Smooth muscle cell (in vitro differentiated cells): Measurements from ENCODE around the gene ZHX3. TPM values are rescaled to one million over a fixed set of nuclear protein-coding genes. Genes with fewer than 3 reads are reported as not detected.

Source experiments
- DNase-seq: peaks from one replicate; lab custom pipeline; 2025; ENCODE audit not compliant: unreplicated experiment; lab: John Stamatoyannopoulos, UW
- H2AFZ ChIP-seq: fragments of 200-600 bp; sonication (generic); 2 replicates; pipeline ENCODE4 v1.6.0; 2016; ENCODE audit warnings: antibody characterized with exemption, low read depth, mild to moderate bottlenecking
- H3F3A ChIP-seq: fragments of 200-600 bp; sonication (generic); 2 replicates; pipeline ENCODE4 v1.6.0; 2017; ENCODE audit warnings: antibody characterized with exemption, low read depth
- H3K27ac ChIP-seq: fragments of 200-600 bp; sonication (generic); 2 replicates; pipeline ENCODE4 v1.5.1; 2016; ENCODE audit warnings: low read depth, mild to moderate bottlenecking
- H3K27me3 ChIP-seq: fragments of 200-600 bp; sonication (generic); 2 replicates; pipeline ENCODE4 v1.6.1; 2016; ENCODE audit warnings: low read depth, mild to moderate bottlenecking
- H3K36me3 ChIP-seq: fragments of 200-600 bp; sonication (generic); 2 replicates; pipeline ENCODE4 v1.5.1; 2016; ENCODE audit warnings: low read depth
- H3K4me1 ChIP-seq: fragments of 200-600 bp; sonication (generic); 2 replicates; pipeline ENCODE4 v1.5.1; 2016; ENCODE audit warnings: low read depth
- H3K4me2 ChIP-seq: fragments of 200-600 bp; sonication (generic); 2 replicates; pipeline ENCODE4 v1.6.0; 2016; ENCODE audit warnings: mild to moderate bottlenecking
- H3K4me3 ChIP-seq: fragments of 200-600 bp; sonication (generic); 2 replicates; pipeline ENCODE4 v1.5.1; 2016; ENCODE audit warnings: mild to moderate bottlenecking
- H3K79me2 ChIP-seq: fragments of 200-600 bp; sonication (generic); 2 replicates; pipeline ENCODE4 v1.6.0; 2016; ENCODE audit warnings: low read depth, mild to moderate bottlenecking
- H3K9ac ChIP-seq: fragments of 200-600 bp; sonication (generic); 2 replicates; pipeline ENCODE4 v1.6.0; 2016; ENCODE audit warnings: low read depth
- H3K9me3 ChIP-seq: fragments of 200-600 bp; sonication (generic); replicated peaks from 2 replicates; pipeline ENCODE4 v1.5.1; 2016; ENCODE audit warnings: low read depth
- H4K20me1 ChIP-seq: fragments of 200-600 bp; sonication (generic); 2 replicates; pipeline ENCODE4 v1.6.0; 2016; ENCODE audit warnings: low read depth
- CTCF ChIP-seq: fragments of 200-600 bp; sonication (generic); IDR thresholded peaks from 2 replicates; pipeline ENCODE4 v1.5.1; 2017; ENCODE audit warnings: borderline replicate concordance, mild to moderate bottlenecking, antibody characterized with exemption; ENCODE audit not compliant: insufficient read depth, poor library complexity, severe bottlenecking
- WGBS: methylation state at CpG from one replicate; pipeline ENCODE4 v1.1.7; 2016; ENCODE audit warnings: low lambda C conversion rate; 5-methylcytosine and 5-hydroxymethylcytosine counted together
- polyA plus RNA-seq: library from polyadenylated mRNA; unstranded; fragments of >200 nt; fragmentation: Nextera tagmentation; extraction: Ambion mirVana; gene quantifications from 2 replicates; pipeline ENCODE4 v1.2.1, GENCODE V29; 2016
- total RNA-seq: library from RNA; depleted of rRNA; stranded (reverse); fragments of >200 nt; gene quantifications from 2 replicates; pipeline ENCODE4 v1.2.3, GENCODE V29; 2014

The ZHX3 gene
- total and polyA plus RNA-seq, 2 experiments from 2014 or later: 10.1 to 17.1 TPM

- whole genome bisulfite sequencing: 80% methylated on average over 1 of the region's 1 CpG
- Histone ChIP-seq H3K27ac (no peak overlapping the region), H3K9ac (no peak overlapping the region), H4K20me1 (no peaks in the 10 kb centered on the region), H2AFZ (no peak overlapping the region), H3K4me3 (no peak overlapping the region), H3K9me3 (no peaks in the 10 kb centered on the region), H3K27me3 (no peaks in the 10 kb centered on the region), H3K36me3 (no peaks in the 10 kb centered on the region), H3F3A (no peaks in the 10 kb centered on the region), H3K79me2 (no peaks in the 10 kb centered on the region), H3K4me2 (no peak overlapping the region), H3K4me1 (peaks cover 15% of the 10 kb centered on the region)
- DNase-seq: no peak
- TF ChIP-seq CTCF: no peak
Observed at GRCh38 chr20:41225091-41225490, 92.4 kb downstream of the ZHX3 start.

DNA sequence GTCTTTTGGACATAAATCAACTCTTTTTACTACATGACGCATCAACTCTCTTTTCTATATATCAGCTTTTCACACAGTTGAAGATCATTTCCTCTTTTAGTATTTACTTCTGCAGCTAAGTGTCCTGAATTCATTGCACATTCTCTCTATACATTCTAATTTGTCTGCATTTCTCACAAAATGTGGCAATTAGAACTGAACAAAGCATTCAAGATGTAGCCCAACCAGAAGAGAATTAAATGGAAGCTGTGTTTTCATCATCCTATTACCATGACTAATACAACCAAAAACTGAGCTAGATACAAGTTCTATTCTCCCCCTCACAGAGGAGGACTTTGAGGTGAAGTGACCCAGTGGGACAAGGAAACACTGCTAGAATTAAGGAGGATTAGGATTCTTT is 93.2 kb downstream of the ZHX3 start:
- Histone ChIP-seq H3K36me3 (no peaks in the 10 kb centered on the region), H3K27me3 (no peaks in the 10 kb centered on the region), H3K9ac (no peak overlapping the region), H3K4me3 (no peak overlapping the region), H3K79me2 (no peaks in the 10 kb centered on the region), H2AFZ (no peak overlapping the region), H3K9me3 (no peaks in the 10 kb centered on the region), H4K20me1 (no peaks in the 10 kb centered on the region), H3F3A (no peaks in the 10 kb centered on the region), H3K4me2 (no peak overlapping the region), H3K27ac (no peak overlapping the region), H3K4me1 (peaks cover 15% of the 10 kb centered on the region)
- 97% methylated on average over 1 of the region's 1 CpG for WGBS
- TF ChIP-seq CTCF: no peak
- no peak for DNase-seq

DNA sequence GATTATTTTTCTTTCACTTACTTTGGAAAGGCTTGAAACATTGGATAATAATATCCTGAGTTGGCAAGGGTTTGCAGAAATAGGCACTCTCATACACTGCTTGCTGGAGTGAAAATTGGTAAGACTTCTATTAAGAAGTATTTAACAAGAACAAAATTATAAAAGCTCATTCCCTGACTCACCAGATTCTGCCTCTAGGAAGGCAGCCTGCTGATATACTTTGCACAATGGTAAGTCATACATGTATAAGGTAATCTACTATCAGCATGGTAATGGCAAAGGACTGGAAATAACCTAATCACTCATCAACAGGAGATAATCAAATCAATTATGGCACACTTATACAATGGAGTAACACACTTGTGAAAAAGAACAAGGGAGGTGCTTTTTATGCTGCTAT is 94.4 kb downstream of the ZHX3 start:
- H4K20me1 ChIP-seq: peaks cover 4% of the 10 kb centered on the region
- peak overlapping the region; percentile 22 for H3K4me2 ChIP-seq
- no peak overlapping the region for H2AFZ ChIP-seq
- H3F3A ChIP-seq: no peaks in the 10 kb centered on the region
- no peaks in the 10 kb centered on the region for H3K79me2 ChIP-seq
- H3K27me3 ChIP-seq: no peaks in the 10 kb centered on the region
- no peak overlapping the region for H3K9ac ChIP-seq
- no peaks in the 10 kb centered on the region for H3K36me3 ChIP-seq
- no peaks in the 10 kb centered on the region for H3K9me3 ChIP-seq
- no peak overlapping the region for H3K4me3 ChIP-seq
- DNase-seq: no peak
- peaks cover 15% of the 10 kb centered on the region for H3K4me1 ChIP-seq
- H3K27ac ChIP-seq: peak overlapping the region; percentile 34
- TF ChIP-seq CTCF: no peak

DNA sequence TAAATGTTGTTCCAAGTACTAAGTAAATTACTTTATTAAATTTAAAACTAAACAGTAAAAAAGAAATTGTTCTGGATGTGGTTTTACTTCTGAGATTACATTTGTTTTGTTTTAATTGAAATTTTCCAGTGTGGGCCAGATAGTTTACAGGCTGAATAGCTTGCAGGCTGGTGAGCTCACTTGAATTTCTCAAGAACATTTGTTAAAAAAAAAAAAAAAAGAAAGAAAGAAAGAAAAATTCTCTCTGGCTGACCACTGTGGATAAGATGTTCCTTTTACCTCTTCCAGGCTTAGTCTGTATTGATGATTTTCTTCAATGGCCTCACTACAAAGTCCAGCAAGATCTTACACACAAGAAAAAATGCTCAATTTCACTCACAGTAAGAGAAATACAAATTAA is 94.8 kb downstream of the ZHX3 start:
- no peaks in the 10 kb centered on the region for H3K36me3 ChIP-seq
- H3F3A ChIP-seq: no peaks in the 10 kb centered on the region
- TF ChIP-seq CTCF: no peak
- H3K27ac ChIP-seq: peak overlapping the region; percentile 34
- peak overlapping the region; percentile 22 for H3K4me2 ChIP-seq
- H3K9ac ChIP-seq: no peak overlapping the region
- DNase-seq: no peak
- H3K27me3 ChIP-seq: no peaks in the 10 kb centered on the region
- H3K79me2 ChIP-seq: no peaks in the 10 kb centered on the region
- no peak overlapping the region for H3K4me3 ChIP-seq
- H2AFZ ChIP-seq: no peak overlapping the region
- H3K4me1 ChIP-seq: peaks cover 15% of the 10 kb centered on the region
- peaks cover 4% of the 10 kb centered on the region for H4K20me1 ChIP-seq
- H3K9me3 ChIP-seq: no peaks in the 10 kb centered on the region
